Hematopoietic multipotent progenitor cell treated with erythropoietin and hydrocortisone succinate and interleukin-3 and kit ligand, for 15 days (in vitro differentiated cells): ENCODE data around the gene TBK1.

Experiments used
- DNase-seq: peaks from one replicate; pipeline ENCODE4 v3.0.0-alpha.2; 2015; ENCODE audit warnings: low spot score

Gene TBK1

GRCh38 chr12:64549108-64549507, 97.2 kb downstream of the TBK1 start:
- DNase-seq = no peak

GRCh38 chr12:64550755-64551154, 98.8 kb downstream of the TBK1 start:
- no peak for DNase-seq

- no peak for DNase-seq
Measured at GRCh38 chr12:64551676-64552075, 99.8 kb downstream of the TBK1 start.
